Measurements from ENCODE around the gene SEMA3A.

- TF ChIP-seq POLR2A (IDR thresholded peaks at IDR 0.05) (no peak), CTCF (IDR thresholded peaks at IDR 0.05) (no peak)
Observed at GRCh38 chr7:84188786-84189405, 5.7 kb downstream of the SEMA3A start.

Measured in breast epithelium (tissue), 3 donors.